Upper lobe of left lung (tissue), 4 donors: Measurements from ENCODE around the gene NT5M.

ENCODE experiments used
- CTCF ChIP-seq, 6 experiments: fragments of 450-650 bp in 4 of 6; fragments of 200-600 bp in 2 of 6; sonication (generic) in 2 of 6; IDR thresholded peaks; one replicate each; pipeline ENCODE4 v1.5.1; 2016 to 2019; ENCODE audit warnings: antibody characterized with exemption in 6 of 6
- POLR2AphosphoS5 ChIP-seq, 2 donors: sonication (generic); formaldehyde crosslinking; IDR thresholded peaks; one replicate each; pipeline ENCODE4 v1.5.1; 2017; ENCODE audit warnings: antibody characterized with exemption in 2 of 2

- no peak for TF ChIP-seq POLR2AphosphoS5 (IDR thresholded peaks at IDR 0.05)
- no peak for TF ChIP-seq CTCF (IDR thresholded peaks at IDR 0.05)
These were observed 38.7 kb upstream of the NT5M start for GRCh38 chr17:17264430-17264829.
